GM19328 (cell line): Measurements from ENCODE around the gene BCR.

Source experiments
- ATAC-seq: cut with Tn5 transposase; IDR thresholded peaks from one replicate; pipeline ENCODE4 v1.9.1; 2021; ENCODE audit warnings: mild to moderate bottlenecking, moderate library complexity; ENCODE audit not compliant: unreplicated experiment

Gene BCR

GRCh38 chr22:23272834-23273233 is 92.5 kb downstream of the BCR start:
- no peak for ATAC-seq

GRCh38 chr22:23273445-23274145 is 93.3 kb downstream of the BCR start:
- no peak for ATAC-seq

GRCh38 chr22:23274146-23274526 is 93.8 kb downstream of the BCR start:
- no peak for ATAC-seq

- ATAC-seq: no peak
Measured at GRCh38 chr22:23274891-23275694, 94.8 kb downstream of the BCR start.

GRCh38 chr22:23275751-23276150 is 95.4 kb downstream of the BCR start:
- no peak for ATAC-seq

GRCh38 chr22:23276656-23277582 is 96.6 kb downstream of the BCR start:
- no peak for ATAC-seq

GRCh38 chr22:23277583-23278295 is 97.4 kb downstream of the BCR start:
- no peak for ATAC-seq

GRCh38 chr22:23278883-23279675 is 98.8 kb downstream of the BCR start:
- ATAC-seq: no peak

- no peak for ATAC-seq
Measured at GRCh38 chr22:23279781-23280180, 99.5 kb downstream of the BCR start.

GRCh38 chr22:23280356-23281052 is 100.2 kb downstream of the BCR start:
- ATAC-seq: no peak

GRCh38 chr22:23281053-23281405 is 100.7 kb downstream of the BCR start:
- no peak for ATAC-seq

- ATAC-seq: no peak
Measured at GRCh38 chr22:23281406-23282088, 101.2 kb downstream of the BCR start.

- ATAC-seq: no peak
Measured at GRCh38 chr22:23282089-23282501, 101.8 kb downstream of the BCR start.

- ATAC-seq: no peak
Measured at GRCh38 chr22:23282516-23282915, 102.2 kb downstream of the BCR start.

GRCh38 chr22:23282986-23283385 is 102.7 kb downstream of the BCR start:
- ATAC-seq: no peak

- no peak for ATAC-seq
Measured at GRCh38 chr22:23283591-23284503, 103.5 kb downstream of the BCR start.

- no peak for ATAC-seq
Measured at GRCh38 chr22:23284504-23285033, 104.3 kb downstream of the BCR start.
